Measurements from ENCODE around the gene FOXP2. TPM values are rescaled to one million over a fixed set of nuclear protein-coding genes. Genes with fewer than 3 reads are reported as not detected.
A peak's percentile ranks its signal among the peaks of the same experiment; 100 is the strongest.

The FOXP2 gene
- total and polyA plus RNA-seq, 2 experiments from 2014 or later: 10.0 to 14.7 TPM

- H3K79me2 ChIP-seq: no peaks in the 10 kb centered on the region
- H3K4me3 ChIP-seq: no peak overlapping the region
- no peaks in the 10 kb centered on the region for H3K27me3 ChIP-seq
- no peaks in the 10 kb centered on the region for H3K36me3 ChIP-seq (replicated peaks; ENCODE audit: insufficient read depth, low read depth)
- peaks cover 11% of the 10 kb centered on the region for H3K4me1 ChIP-seq (ENCODE audit: insufficient read depth)
- H3K27ac ChIP-seq: no peak overlapping the region
- no peaks in the 10 kb centered on the region for H3K9me2 ChIP-seq (replicated peaks; ENCODE audit: insufficient read depth)
- H3K9me3 ChIP-seq (ENCODE audit: low read depth): no peaks in the 10 kb centered on the region
- DNase-seq (ENCODE audit: low spot score): no peak
- H4K20me1 ChIP-seq (ENCODE audit: insufficient read depth, poor library complexity, severe bottlenecking): no peaks in the 10 kb centered on the region
- no peak overlapping the region for H3K4me2 ChIP-seq
- H2AFZ ChIP-seq: no peak overlapping the region
- no peak for TF ChIP-seq EZH2phosphoT487 (IDR thresholded peaks at IDR 0.05; ENCODE audit: low read depth, severe bottlenecking, unreplicated experiment)
- TF ChIP-seq CTCF (IDR thresholded peaks at IDR 0.05; ENCODE audit: poor library complexity): no peak
- no peak for TF ChIP-seq EZH2 (IDR thresholded peaks at IDR 0.05; ENCODE audit: borderline replicate concordance)
- WGBS (ENCODE audit: low lambda C conversion rate, missing lambda C conversion rate): 51% methylated on average over 3 of the region's 3 CpGs
Observed at GRCh38 chr7:114527589-114527988, 113.0 kb downstream of the FOXP2 start.

- peak; percentile 3 for DNase-seq (ENCODE audit: low spot score)
- TF ChIP-seq CTCF (IDR thresholded peaks at IDR 0.05; ENCODE audit: poor library complexity) (no peak), EZH2 (IDR thresholded peaks at IDR 0.05; ENCODE audit: borderline replicate concordance) (no peak), EZH2phosphoT487 (IDR thresholded peaks at IDR 0.05; ENCODE audit: low read depth, severe bottlenecking, unreplicated experiment) (no peak)
- Histone ChIP-seq H3K4me1 (ENCODE audit: insufficient read depth) (peaks cover 11% of the 10 kb centered on the region), H3K9me2 (replicated peaks; ENCODE audit: insufficient read depth) (no peaks in the 10 kb centered on the region), H3K4me2 (peak overlapping the region; percentile 40), H3K4me3 (no peak overlapping the region), H3K27ac (peak overlapping the region; percentile 26), H2AFZ (no peak overlapping the region), H3K36me3 (replicated peaks; ENCODE audit: insufficient read depth, low read depth) (no peaks in the 10 kb centered on the region), H4K20me1 (ENCODE audit: insufficient read depth, poor library complexity, severe bottlenecking) (no peaks in the 10 kb centered on the region), H3K27me3 (no peaks in the 10 kb centered on the region), H3K79me2 (no peaks in the 10 kb centered on the region), H3K9me3 (ENCODE audit: low read depth) (no peaks in the 10 kb centered on the region)
- 34% methylated on average over 5 of the region's 5 CpGs for WGBS (ENCODE audit: low lambda C conversion rate, missing lambda C conversion rate)
Observed at GRCh38 chr7:114530057-114530611, 115.5 kb downstream of the FOXP2 start.

- peaks cover 11% of the 10 kb centered on the region for H3K4me1 ChIP-seq (ENCODE audit: insufficient read depth)
Observed at GRCh38 chr7:114531326-114531725, 116.7 kb downstream of the FOXP2 start.

More at GRCh38 chr7:114531326-114531725, 116.7 kb downstream of the FOXP2 start:
- no peaks in the 10 kb centered on the region for H3K9me3 ChIP-seq (ENCODE audit: low read depth)
- no peak overlapping the region for H3K4me2 ChIP-seq
- H3K4me3 ChIP-seq: no peak overlapping the region
- TF ChIP-seq CTCF (IDR thresholded peaks at IDR 0.05; ENCODE audit: poor library complexity) (no peak), EZH2phosphoT487 (IDR thresholded peaks at IDR 0.05; ENCODE audit: low read depth, severe bottlenecking, unreplicated experiment) (no peak), EZH2 (IDR thresholded peaks at IDR 0.05; ENCODE audit: borderline replicate concordance) (no peak)
- no peaks in the 10 kb centered on the region for H3K79me2 ChIP-seq
- no peak for DNase-seq (ENCODE audit: low spot score)
- H3K27me3 ChIP-seq: no peaks in the 10 kb centered on the region
- no peaks in the 10 kb centered on the region for H4K20me1 ChIP-seq (ENCODE audit: insufficient read depth, poor library complexity, severe bottlenecking)
- H2AFZ ChIP-seq: no peak overlapping the region
- H3K9me2 ChIP-seq (replicated peaks; ENCODE audit: insufficient read depth): no peaks in the 10 kb centered on the region
- no peaks in the 10 kb centered on the region for H3K36me3 ChIP-seq (replicated peaks; ENCODE audit: insufficient read depth, low read depth)
- no peak overlapping the region for H3K27ac ChIP-seq
